ENCODE data around the gene RSAD2.

The RSAD2 gene

GRCh38 chr2:6846967-6847681 lies 30.5 kb upstream of the RSAD2 start:
- ChIA-PET CTCF (interaction anchor here (0.6 to 2.0 kb wide), 3 partner anchors 197 to 251 kb away, joined by 3 to 7 read pairs (median 4); no protein-coding TSS in a partner anchor), POLR2A (no interaction called here)
- no peak for TF ChIP-seq ZNF239 (tag by site-specific recombination; IDR thresholded peaks at IDR 0.05)
- TF ChIP-seq ZNF391 (tag by site-specific recombination; IDR thresholded peaks at IDR 0.05; ENCODE audit: borderline replicate concordance, low read depth) = no peak
- no peak for TF ChIP-seq ZNF324 (tag by site-specific recombination; IDR thresholded peaks at IDR 0.05)
- no peak for TF ChIP-seq ZNF280D (tag by site-specific recombination; IDR thresholded peaks at IDR 0.05)
- TF ChIP-seq ZNF670 (tag by site-specific recombination; IDR thresholded peaks at IDR 0.05; ENCODE audit: low read depth) = no peak
- no peak for TF ChIP-seq SP2 (tag by site-specific recombination; IDR thresholded peaks at IDR 0.05)
- TF ChIP-seq, protein P1, sequence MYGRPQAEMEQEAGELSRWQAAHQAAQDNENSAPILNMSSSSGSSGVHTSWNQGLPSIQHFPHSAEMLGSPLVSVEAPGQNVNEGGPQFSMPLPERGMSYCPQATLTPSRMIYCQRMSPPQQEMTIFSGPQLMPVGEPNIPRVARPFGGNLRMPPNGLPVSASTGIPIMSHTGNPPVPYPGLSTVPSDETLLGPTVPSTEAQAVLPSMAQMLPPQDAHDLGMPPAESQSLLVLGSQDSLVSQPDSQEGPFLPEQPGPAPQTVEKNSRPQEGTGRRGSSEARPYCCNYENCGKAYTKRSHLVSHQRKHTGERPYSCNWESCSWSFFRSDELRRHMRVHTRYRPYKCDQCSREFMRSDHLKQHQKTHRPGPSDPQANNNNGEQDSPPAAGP (tag by site-specific recombination; IDR thresholded peaks at IDR 0.05) = no peak
- TF ChIP-seq ZXDB (tag by site-specific recombination; IDR thresholded peaks at IDR 0.05) = no peak
- no peak for TF ChIP-seq ZNF16 (tag by site-specific recombination; IDR thresholded peaks at IDR 0.05; ENCODE audit: low read depth)
- no peak for TF ChIP-seq ZNF664 (tag by site-specific recombination; IDR thresholded peaks at IDR 0.05)
- TF ChIP-seq SALL2 (tag by site-specific recombination; IDR thresholded peaks at IDR 0.05; ENCODE audit: borderline replicate concordance) = no peak
- no peak for TF ChIP-seq ZNF2 (tag by site-specific recombination; IDR thresholded peaks at IDR 0.05)
- Histone ChIP-seq H3K4me3 (ENCODE audit: low read depth, low read length) (no peak overlapping the region), H3K36me3 (ENCODE audit: control insufficient read depth in 2 of 2, insufficient read depth in 1 of 2, low read length in 2 of 2) (peaks cover 0 to 4% of the 10 kb centered on the region in 2 experiments; a peak in 1 of 3 replicates), H3K27ac (ENCODE audit: extremely low read depth, low read depth, low read length) (no peak overlapping the region), H3K4me1 (ENCODE audit: control insufficient read depth, insufficient read depth, low read length) (no peaks in the 10 kb centered on the region), H3K9me3 (ENCODE audit: control insufficient read depth, insufficient read depth, low read depth, low read length) (no peaks in the 10 kb centered on the region)

GRCh38 chr2:6852195-6852594 lies 25.4 kb upstream of the RSAD2 start:
- TF ChIP-seq ZNF133 (tag by site-specific recombination; IDR thresholded peaks at IDR 0.05) = no peak
- POLR2A ChIA-PET = no interaction called here
- no peak overlapping the region for H3K27ac ChIP-seq (ENCODE audit: extremely low read depth, low read depth, low read length)
- no peaks in the 10 kb centered on the region for H3K9me3 ChIP-seq (ENCODE audit: control insufficient read depth, insufficient read depth, low read depth, low read length)
- H3K36me3 ChIP-seq (ENCODE audit: control insufficient read depth in 2 of 2, insufficient read depth in 1 of 2, low read length in 2 of 2) = peaks cover 0 to 4% of the 10 kb centered on the region in 2 experiments; a peak in 1 of 3 replicates
- H3K4me3 ChIP-seq (ENCODE audit: low read depth, low read length) = no peak overlapping the region
- CTCF ChIA-PET = no interaction called here
- no peaks in the 10 kb centered on the region for H3K4me1 ChIP-seq (ENCODE audit: control insufficient read depth, insufficient read depth, low read length)

- Histone ChIP-seq H3K36me3 (ENCODE audit: control insufficient read depth in 2 of 2, insufficient read depth in 1 of 2, low read length in 2 of 2) (peaks cover 0 to 1% of the 10 kb centered on the region in 2 experiments; a peak in 1 of 3 replicates), H3K4me1 (ENCODE audit: control insufficient read depth, insufficient read depth, low read length) (no peaks in the 10 kb centered on the region), H3K27ac (ENCODE audit: extremely low read depth, low read depth, low read length) (no peak overlapping the region), H3K9me3 (ENCODE audit: control insufficient read depth, insufficient read depth, low read depth, low read length) (no peaks in the 10 kb centered on the region), H3K4me3 (ENCODE audit: low read depth, low read length) (no peak overlapping the region)
- ChIA-PET POLR2A (no interaction called here), CTCF (no interaction called here)
- TF ChIP-seq ZNF529 (tag by site-specific recombination; IDR thresholded peaks at IDR 0.05; ENCODE audit: insufficient replicate concordance) (no peak), ZNF133 (tag by site-specific recombination; IDR thresholded peaks at IDR 0.05) (no peak), ZNF423 (tag by site-specific recombination; IDR thresholded peaks at IDR 0.05) (no peak), ZBTB8A (tag by site-specific recombination; IDR thresholded peaks at IDR 0.05) (no peak), ZNF248 (tag by site-specific recombination; IDR thresholded peaks at IDR 0.05) (no peak), ZFP3 (tag by site-specific recombination; IDR thresholded peaks at IDR 0.05; ENCODE audit: low read depth) (no peak), ZNF510 (tag by site-specific recombination; IDR thresholded peaks at IDR 0.05; ENCODE audit: insufficient replicate concordance) (no peak), GLIS1 (tag by site-specific recombination; IDR thresholded peaks at IDR 0.05) (no peak), ZSCAN30 (tag by site-specific recombination; IDR thresholded peaks at IDR 0.05) (no peak)
Measured at GRCh38 chr2:6854416-6854815, 23.2 kb upstream of the RSAD2 start.
